ENCODE results near the gene FARP2. TPM values are rescaled to one million over a fixed set of nuclear protein-coding genes. Genes with fewer than 3 reads are reported as not detected.
A peak's percentile ranks its signal among the peaks of the same experiment; 100 is the strongest.

FARP2 gene
- total and polyA plus RNA-seq, 2 of the 13 experiments (the other 11 are each of a cell fraction or from before 2014, with no cell fraction given): 28.0 to 45.4 TPM

DNA sequence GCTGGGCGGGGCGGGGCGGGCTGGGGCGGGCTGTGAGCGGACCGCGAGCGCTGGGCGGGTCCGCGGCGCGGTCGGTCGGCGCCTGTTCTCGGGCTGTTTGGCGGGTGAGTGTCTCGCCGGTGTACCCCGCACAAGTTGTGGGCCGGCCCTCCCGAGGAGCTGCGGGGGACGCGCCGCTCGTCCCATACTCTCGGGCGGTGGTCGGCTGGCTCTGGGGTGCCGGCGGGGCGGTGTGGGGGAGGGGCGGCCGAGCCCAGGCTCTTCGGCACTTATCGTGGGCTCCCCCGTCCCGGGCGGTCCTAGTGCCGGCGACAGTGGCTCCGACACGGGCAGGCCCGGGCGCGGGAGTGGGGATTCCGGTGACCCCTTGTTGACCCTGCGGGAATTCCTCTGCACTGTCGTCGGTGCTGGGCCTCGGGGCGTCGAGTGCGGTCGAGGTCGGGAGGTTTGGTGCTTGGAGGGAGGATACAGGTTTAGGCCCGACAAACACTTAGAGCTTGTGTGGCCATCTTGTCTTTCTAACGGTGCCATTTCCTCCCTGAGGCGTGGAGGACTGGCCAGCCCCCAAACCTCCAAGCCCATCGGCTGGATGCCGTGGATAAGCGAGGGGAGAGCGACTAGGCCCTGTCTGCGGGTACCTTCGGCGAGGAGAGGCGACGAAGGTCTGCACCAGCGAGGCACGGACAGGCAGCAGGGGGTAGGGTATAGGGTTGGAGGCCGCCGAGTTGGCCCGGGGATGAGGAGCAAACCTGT lies 40.0 kb upstream of the FARP2 start, which contains the start of gene SEPTIN2 (continued):
- TF ChIP-seq, protein P1, sequence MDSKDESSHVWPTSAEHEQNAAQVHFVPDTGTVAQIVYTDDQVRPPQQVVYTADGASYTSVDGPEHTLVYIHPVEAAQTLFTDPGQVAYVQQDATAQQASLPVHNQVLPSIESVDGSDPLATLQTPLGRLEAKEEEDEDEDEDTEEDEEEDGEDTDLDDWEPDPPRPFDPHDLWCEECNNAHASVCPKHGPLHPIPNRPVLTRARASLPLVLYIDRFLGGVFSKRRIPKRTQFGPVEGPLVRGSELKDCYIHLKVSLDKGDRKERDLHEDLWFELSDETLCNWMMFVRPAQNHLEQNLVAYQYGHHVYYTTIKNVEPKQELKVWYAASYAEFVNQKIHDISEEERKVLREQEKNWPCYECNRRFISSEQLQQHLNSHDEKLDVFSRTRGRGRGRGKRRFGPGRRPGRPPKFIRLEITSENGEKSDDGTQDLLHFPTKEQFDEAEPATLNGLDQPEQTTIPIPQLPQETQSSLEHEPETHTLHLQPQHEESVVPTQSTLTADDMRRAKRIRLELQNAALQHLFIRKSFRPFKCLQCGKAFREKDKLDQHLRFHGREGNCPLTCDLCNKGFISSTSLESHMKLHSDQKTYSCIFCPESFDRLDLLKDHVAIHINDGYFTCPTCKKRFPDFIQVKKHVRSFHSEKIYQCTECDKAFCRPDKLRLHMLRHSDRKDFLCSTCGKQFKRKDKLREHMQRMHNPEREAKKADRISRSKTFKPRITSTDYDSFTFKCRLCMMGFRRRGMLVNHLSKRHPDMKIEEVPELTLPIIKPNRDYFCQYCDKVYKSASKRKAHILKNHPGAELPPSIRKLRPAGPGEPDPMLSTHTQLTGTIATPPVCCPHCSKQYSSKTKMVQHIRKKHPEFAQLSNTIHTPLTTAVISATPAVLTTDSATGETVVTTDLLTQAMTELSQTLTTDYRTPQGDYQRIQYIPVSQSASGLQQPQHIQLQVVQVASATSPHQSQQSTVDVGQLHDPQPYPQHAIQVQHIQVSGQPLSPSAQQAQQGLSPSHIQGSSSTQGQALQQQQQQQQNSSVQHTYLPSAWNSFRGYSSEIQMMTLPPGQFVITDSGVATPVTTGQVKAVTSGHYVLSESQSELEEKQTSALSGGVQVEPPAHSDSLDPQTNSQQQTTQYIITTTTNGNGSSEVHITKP (CRISPR knock-in tag; IDR thresholded peaks at IDR 0.05; ENCODE audit: low read depth): no peak
- TF ChIP-seq HDAC6 (IDR thresholded peaks at IDR 0.05; ENCODE audit: low read depth, low read length): no peak
- peak; percentile 50; the same call in 1 of the 2 replicates for TF ChIP-seq ZMYM3 (CRISPR knock-in tag; IDR thresholded peaks at IDR 0.05)
- TF ChIP-seq YEATS4 (CRISPR knock-in tag; IDR thresholded peaks at IDR 0.05; ENCODE audit: borderline replicate concordance): peak; percentile 98
- TF ChIP-seq TCF12 (IDR thresholded peaks at IDR 0.05): no peak
- no peak for TF ChIP-seq TCF12 (CRISPR knock-in tag; IDR thresholded peaks at IDR 0.05)
- peak; percentile 89 for TF ChIP-seq ZNF33B (CRISPR knock-in tag; IDR thresholded peaks at IDR 0.05)
- TF ChIP-seq ZNF557 (CRISPR knock-in tag; IDR thresholded peaks at IDR 0.05): peak; percentile 64; the same call in 1 of the 2 replicates
- TF ChIP-seq NFE2 (CRISPR knock-in tag; IDR thresholded peaks at IDR 0.05): no peak
- TF ChIP-seq, protein P2, sequence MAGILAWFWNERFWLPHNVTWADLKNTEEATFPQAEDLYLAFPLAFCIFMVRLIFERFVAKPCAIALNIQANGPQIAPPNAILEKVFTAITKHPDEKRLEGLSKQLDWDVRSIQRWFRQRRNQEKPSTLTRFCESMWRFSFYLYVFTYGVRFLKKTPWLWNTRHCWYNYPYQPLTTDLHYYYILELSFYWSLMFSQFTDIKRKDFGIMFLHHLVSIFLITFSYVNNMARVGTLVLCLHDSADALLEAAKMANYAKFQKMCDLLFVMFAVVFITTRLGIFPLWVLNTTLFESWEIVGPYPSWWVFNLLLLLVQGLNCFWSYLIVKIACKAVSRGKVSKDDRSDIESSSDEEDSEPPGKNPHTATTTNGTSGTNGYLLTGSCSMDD (CRISPR knock-in tag; IDR thresholded peaks at IDR 0.05): no peak
- TF ChIP-seq, protein P3, sequence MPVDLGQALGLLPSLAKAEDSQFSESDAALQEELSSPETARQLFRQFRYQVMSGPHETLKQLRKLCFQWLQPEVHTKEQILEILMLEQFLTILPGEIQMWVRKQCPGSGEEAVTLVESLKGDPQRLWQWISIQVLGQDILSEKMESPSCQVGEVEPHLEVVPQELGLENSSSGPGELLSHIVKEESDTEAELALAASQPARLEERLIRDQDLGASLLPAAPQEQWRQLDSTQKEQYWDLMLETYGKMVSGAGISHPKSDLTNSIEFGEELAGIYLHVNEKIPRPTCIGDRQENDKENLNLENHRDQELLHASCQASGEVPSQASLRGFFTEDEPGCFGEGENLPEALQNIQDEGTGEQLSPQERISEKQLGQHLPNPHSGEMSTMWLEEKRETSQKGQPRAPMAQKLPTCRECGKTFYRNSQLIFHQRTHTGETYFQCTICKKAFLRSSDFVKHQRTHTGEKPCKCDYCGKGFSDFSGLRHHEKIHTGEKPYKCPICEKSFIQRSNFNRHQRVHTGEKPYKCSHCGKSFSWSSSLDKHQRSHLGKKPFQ (CRISPR knock-in tag; IDR thresholded peaks at IDR 0.05; ENCODE audit: insufficient replicate concordance): no peak
- TF ChIP-seq ZNF180 (CRISPR knock-in tag; IDR thresholded peaks at IDR 0.05; ENCODE audit: borderline replicate concordance, low read depth): peak; percentile 57; the same call in 1 of the 2 replicates
- TF ChIP-seq, protein P4, sequence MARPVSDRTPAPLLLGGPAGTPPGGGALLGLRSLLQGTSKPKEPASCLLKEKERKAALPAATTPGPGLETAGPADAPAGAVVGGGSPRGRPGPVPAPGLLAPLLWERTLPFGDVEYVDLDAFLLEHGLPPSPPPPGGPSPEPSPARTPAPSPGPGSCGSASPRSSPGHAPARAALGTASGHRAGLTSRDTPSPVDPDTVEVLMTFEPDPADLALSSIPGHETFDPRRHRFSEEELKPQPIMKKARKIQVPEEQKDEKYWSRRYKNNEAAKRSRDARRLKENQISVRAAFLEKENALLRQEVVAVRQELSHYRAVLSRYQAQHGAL (CRISPR knock-in tag; IDR thresholded peaks at IDR 0.05; ENCODE audit: not compliant biosample characterization): no peak
- TF ChIP-seq ZC3H13 (CRISPR knock-in tag; IDR thresholded peaks at IDR 0.05): peak; percentile 10; the same call in 1 of the 2 replicates
- peak; percentile 99 for TF ChIP-seq ZFY (CRISPR knock-in tag; IDR thresholded peaks at IDR 0.05)
- TF ChIP-seq, protein P5, sequence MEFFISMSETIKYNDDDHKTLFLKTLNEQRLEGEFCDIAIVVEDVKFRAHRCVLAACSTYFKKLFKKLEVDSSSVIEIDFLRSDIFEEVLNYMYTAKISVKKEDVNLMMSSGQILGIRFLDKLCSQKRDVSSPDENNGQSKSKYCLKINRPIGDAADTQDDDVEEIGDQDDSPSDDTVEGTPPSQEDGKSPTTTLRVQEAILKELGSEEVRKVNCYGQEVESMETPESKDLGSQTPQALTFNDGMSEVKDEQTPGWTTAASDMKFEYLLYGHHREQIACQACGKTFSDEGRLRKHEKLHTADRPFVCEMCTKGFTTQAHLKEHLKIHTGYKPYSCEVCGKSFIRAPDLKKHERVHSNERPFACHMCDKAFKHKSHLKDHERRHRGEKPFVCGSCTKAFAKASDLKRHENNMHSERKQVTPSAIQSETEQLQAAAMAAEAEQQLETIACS (CRISPR knock-in tag; IDR thresholded peaks at IDR 0.05): no peak; the same call in 1 of the 2 replicates
- TF ChIP-seq RFX3 (CRISPR knock-in tag; IDR thresholded peaks at IDR 0.05): no peak
- no peak for TF ChIP-seq ARID2 (CRISPR knock-in tag; IDR thresholded peaks at IDR 0.05; ENCODE audit: borderline replicate concordance)
- peak; percentile 58; the same call in 1 of the 2 replicates for TF ChIP-seq ZNF749 (CRISPR knock-in tag; IDR thresholded peaks at IDR 0.05; ENCODE audit: borderline replicate concordance)
- no peak for TF ChIP-seq ZNF674 (CRISPR knock-in tag; IDR thresholded peaks at IDR 0.05; ENCODE audit: low read depth)
- no peak; the same call in 1 of the 2 replicates for TF ChIP-seq ZNF567 (CRISPR knock-in tag; IDR thresholded peaks at IDR 0.05; ENCODE audit: borderline replicate concordance)

Measured in HepG2 (cell line).